GM19099 (cell line): ENCODE measurements around the gene PREX1.

Source experiments
- POLR2A ChIP-seq: IDR thresholded peaks from 3 replicates; pipeline ENCODE4 v1.6.1; 2011; ENCODE audit warnings: low read depth; ENCODE audit not compliant: insufficient read length; ENCODE audit errors: extremely low read depth

Gene PREX1

DNA sequence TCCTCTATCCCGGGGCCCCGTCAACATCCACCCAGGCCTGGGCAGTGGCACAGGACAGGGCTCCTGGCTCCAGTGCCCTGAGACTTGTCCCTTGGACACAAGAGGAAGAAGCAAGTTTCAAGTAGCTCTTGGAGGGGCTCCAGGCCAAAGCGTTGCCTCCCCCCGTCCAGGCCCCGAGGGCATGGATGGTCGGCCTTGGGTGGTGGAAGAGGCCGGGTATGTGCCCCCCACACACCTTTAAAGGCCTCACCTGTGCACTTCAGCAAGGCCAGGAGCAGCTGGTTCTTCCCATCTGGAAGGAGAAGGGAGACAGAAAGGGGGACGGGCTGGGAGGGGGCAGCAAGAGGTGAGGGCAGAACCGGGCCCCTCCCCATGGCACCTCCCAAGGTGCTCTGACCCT lies 190.3 kb downstream of the PREX1 start:
- no peak for TF ChIP-seq POLR2A

DNA sequence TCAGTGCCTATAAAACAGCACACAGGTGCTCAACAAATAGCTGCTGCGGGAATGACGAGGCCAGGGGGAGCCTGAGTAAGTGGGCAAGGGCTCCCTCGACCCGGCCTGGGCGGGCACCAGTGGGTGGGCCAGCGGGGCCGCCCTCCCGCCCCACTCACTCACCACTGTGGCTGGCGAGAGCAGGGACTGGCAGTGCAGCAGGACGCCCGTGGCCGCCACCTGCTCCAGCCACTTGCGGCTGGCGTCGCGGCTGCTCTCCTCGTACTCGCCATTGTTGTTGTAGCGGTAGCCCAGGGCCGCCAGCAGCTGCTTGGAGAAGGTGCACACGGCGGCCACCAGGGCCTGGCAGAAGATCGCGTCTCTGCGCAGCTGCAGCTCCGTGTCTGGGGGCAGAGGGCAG lies 191.5 kb downstream of the PREX1 start:
- TF ChIP-seq POLR2A, result no peak

DNA sequence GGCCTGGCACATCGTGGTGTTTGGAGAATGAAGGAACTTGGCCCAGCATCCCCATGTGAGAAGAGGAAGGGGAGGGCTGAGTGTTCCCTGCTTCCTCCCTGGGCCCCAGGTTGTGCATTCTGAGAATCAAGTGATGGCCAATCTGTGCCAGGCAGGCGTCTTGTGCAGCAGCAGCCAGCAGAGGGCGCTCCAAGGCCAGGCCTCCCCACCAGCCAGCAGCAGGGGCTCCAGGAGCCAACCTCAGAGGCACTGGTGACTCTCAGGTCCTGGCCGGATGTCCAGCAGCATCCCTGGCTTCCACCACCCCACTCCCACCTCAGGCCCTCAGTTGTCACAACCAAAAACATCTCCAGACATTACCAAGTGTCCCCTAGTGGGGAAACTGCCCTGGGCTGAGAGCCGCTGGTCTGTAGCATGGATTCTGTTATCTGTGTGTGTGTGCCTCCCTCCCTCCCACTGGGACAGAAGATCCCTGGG lies 192.0 kb downstream of the PREX1 start:
- TF ChIP-seq POLR2A, result no peak

DNA sequence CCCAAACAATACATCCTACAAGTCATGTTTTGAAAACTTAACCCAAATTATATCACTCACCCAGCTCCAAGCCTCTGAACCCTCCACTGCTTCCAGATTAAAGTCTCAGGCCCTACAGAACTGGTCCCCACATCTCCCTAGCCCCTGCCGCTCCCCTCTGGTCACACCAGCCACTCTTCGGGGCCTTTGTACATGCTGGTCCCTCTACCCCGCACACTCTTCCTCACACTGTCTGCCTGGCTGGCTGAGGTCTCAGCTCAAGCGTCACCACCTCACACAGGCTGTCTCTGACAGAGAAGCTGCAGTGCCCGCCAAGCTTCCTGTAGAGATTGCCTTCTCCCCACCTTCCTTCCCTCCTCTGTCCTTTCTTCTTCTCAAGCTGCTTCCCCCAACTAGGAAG lies 192.4 kb downstream of the PREX1 start:
- no peak for TF ChIP-seq POLR2A

DNA sequence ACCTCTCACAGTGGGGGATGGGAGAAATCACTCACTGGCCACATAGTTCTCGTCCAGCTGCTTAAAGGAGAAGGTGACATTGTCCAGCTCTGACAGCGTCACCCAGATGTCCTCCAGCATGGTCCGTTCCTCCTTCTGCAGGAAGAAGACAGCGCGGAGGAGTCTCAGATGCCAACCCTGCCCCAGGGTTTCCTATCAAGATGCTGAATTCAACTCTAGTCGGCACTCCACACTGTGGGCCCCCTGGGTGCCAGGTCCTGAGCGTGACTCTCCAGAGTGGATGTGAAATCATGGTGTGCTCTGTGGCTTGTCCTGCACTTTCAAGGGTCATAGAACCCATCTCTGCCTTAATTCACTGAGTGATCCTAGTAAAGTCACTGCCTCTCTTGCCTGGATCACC lies 193.2 kb downstream of the PREX1 start:
- no peak for TF ChIP-seq POLR2A

DNA sequence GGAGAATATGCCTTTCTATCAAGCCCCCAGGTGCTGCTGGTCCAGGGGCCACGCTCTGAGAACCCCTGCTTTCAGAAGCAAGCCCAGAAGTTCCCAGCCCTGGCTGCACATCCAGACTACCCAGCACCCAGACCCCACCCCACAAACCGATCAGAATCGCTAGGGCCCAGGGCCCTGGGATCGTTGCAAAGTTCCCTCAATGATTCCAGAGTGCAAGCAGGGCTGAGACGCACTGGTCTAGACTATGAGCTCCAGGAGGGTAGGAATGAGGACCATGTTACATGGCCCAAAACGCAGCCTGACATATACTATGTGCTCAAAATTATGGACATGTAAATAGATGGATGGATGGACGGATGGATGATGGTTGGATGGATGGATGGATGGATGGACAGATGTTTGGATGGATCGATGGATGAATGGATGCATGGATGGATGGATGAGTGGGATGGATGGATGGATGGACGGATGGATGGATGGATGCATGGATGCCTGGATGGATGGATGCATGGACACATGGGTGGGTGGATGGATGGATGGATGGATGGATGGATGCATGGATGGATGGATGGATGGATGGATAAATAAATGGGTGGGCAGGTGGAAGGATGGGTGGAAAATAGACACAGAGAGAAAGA lies 194.1 kb downstream of the PREX1 start:
- no peak for TF ChIP-seq POLR2A

DNA sequence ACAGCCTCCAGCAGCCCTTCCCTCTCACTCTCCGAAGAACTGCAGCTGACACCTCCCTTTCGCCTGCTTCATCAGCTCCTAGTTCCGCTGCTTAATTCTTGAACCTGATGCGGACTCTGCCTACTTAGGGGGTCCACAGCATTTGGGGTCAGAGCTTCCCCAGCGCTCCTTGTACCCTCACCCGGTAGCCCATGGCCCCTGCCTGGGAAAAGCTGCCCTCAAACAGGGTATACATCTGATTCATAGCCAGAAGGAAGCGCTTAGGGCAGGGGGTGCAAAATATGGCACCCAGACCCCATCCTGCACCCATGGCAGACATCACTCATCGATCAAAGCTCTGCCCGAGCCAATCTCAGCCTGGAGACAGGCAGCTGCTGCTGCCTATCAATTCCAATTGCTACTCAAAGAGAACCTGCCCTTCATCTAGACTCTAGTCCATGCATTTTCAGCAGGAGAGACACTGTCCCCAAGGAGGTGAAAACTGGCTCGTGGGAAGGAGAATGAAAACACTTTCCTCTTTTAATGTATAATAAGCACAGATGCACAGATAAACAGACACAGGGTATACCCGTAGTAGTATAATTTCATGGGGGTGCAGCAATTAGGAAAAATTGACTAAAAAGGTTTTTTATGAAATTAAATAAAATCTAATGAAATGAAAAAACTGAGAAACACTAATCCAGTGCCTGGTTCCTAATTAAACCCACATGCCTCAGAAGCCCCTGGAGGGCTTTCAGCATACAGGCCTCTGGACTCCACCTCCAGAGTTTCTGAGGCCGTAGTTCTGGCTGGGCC lies 194.8 kb downstream of the PREX1 start:
- TF ChIP-seq POLR2A, result no peak

DNA sequence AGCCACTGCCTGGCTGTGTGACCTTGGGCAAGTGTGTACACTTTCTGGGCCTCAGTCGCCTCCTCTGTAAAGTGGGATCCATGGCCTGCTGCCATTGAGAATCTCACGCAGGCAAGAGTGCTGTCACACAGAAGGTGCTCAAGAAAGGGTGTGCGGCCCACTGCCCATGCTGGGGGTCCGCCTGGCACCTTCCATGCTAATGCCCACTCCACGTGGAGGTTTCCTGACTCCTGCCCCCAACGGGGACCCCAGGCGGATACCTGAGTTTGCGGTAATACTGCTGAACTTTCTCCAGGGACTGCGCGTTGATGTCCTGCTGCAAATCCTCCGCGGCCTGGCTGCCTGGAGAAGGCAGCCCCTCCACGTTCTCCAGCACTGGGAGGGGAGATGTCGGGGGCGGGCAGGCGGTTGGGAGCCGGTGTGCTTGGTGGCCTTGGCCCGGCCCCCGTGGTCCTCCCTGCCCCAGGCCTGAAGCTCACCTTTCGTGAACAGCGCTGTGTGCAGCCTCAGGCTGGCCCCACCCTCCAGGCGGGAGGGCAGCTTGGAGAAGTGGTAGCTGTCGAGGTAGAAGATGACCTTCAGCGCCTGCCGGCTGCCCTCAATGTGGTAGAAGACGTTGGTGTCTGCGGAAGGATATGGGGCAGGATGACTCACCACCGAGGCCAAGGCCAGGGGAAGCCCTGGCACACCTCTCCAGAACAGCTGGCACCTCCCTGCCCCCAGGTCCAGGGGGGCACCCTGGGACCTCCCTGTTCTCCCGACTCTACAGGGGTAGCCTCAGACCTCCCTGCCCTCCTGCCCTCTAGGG lies 195.6 kb downstream of the PREX1 start:
- TF ChIP-seq POLR2A, result no peak

DNA sequence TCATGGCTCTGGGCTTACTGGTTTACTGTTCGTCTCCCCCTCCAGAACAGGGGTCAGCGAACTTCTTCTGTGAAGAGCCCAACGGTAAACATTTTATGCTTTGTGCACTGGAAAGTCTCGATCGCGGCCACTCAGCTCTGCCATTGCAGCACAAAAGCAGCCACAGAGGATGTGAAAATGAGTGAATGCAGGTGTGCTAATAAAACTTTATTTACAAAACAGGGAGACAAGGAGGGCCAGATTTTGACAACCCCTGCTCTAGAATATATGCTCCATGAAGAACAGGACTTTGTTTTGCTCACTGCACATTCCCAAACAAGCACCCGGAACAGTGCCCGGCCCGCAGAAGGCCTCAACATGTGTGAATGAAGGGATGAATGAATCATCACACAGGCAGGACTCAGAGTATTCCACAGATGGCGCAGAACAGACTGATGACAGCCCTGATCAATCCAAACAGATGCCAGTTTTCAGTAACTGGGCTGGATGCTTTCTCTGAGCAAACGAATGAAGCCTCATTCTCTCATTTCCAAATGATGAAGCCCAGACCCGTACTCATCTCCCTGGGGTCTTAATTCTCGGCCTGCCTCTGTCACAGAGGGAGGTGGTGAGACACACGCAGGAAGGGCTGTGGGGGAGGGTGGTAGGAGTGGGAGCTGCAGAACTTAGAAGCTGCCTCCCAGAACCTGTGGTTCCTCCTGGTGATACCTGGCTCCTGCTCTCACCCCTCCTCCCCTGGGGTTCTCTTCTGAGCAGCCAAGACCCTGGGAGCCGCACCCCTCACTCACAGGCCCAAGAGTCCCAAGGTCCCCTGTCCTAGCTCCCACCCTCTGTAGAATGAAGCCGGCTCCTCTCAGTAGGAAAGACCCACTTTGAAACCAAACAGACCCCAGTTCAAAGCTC lies 196.4 kb downstream of the PREX1 start:
- TF ChIP-seq POLR2A, result no peak

DNA sequence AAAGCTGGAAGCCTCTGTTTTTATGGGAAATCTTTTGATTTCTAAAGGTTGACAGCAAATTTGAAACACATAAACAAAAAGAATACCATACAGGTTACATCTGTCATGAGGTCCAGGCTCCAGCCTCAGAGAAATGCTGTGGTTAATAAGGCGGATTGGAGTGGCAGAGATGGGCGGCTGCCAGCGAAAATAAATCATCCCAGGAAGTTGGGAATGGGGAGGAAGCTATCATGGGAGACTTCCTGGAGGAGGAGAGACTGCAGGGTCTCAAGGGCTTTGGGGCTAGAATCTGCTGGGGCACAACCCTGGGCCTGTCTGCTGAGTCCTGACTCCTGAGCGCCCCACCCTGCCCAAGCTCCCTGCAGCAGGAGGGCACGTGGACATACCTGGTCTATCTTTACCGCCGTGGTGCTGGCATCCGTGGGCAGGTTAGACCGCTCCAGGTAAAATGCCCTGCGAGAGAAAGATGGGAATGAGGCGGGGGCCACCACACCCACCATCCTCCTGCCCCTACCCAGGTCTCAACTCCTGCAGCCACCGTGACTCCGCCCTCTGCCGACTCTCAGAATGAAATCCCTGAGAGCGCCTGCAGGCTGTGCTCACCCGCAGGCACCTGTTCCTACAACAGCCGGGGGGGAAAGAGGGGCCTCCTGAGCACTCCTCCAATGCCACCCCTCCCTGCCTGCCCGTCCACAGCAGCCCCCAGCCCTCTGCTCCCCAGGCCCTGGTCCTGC lies 197.3 kb downstream of the PREX1 start:
- no peak for TF ChIP-seq POLR2A

DNA sequence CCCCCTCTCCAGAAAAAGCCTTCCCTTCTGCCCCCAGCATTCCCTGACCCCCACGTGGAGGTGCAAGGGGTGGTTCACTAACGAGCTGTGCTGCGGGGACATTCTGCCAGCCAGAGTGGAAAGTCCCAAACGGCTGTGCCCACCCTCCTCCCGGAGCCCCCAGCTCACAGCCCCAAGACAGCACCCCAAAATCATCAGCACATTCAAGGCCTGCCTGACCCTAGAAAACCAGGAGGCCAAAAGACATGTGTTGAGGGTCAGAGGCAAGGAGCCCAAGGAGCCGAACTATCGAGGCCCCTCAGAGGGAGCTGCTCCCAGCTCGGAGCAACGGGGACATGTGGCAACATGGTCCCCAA lies 197.9 kb downstream of the PREX1 start:
- no peak for TF ChIP-seq POLR2A

DNA sequence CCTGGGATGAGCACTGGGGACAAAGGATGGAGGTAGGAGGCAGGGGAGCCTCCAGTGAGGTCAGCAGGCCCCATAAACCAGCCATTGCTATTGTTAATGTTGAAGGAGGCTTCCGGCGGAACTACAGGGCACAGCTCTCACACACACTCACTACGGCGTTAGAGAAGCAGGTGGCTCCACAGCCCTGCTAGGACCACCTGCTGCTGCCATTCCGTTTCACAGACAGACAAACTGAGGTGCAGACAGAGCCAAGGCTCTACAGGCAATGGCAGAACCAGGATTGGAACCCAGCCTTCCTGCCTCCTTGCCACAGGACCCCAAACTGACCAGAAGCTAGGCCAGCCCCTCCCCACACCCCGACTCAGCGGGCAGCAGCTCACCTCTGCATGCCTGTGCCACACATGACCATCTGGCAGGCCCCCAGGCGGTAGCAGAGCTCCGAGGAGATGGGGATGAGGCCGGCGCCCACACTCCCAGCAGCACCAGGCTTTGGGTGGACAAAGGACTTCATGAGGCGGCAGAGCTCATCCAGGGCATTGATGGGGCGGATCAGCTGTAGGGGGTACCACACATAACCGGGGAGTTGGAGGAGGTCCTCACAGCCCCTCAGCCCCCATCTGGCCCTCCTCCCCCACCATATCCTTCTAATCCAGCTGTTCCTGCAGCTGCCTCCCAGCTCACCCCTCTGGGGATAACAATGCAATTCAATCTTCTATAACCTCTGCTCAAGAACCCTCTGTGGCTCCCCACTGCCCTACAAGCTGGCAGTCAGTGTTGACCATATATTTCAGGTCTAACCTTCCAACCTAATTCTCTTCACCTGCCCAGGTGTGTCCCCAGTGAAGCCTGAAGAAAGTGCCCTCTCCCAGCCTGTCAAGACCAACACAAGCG lies 198.5 kb downstream of the PREX1 start:
- no peak for TF ChIP-seq POLR2A

DNA sequence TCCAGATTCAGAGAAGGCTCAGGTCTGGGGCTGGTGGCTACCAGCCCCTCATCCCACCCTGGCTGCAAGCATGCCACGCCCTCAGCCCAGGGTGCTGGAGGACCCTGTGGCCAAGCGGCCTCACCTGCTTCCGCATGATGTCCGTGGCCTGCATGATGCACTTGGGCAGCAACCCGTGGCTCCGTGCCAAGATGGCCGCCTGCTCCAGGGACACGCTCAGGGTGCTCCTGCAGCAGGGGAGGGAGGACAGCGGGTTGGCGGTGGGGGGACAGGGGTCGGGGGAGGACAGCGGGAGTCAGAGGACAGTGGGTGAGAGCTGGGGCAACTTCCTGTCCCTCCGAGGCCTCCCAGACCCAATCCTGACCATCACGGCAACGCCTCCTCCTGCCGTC lies 200.1 kb downstream of the PREX1 start:
- no peak for TF ChIP-seq POLR2A
